H1 (cell line): ENCODE measurements around the gene C14orf93. TPM values are rescaled to one million over a fixed set of nuclear protein-coding genes. Genes with fewer than 3 reads are reported as not detected.

Experiments used
- CEBPB ChIP-seq: IDR thresholded peaks from 2 replicates; pipeline ENCODE4 v1.6.1; 2012; ENCODE audit warnings: low read depth, low read length
- CREB1 ChIP-seq: IDR thresholded peaks from 2 replicates; pipeline ENCODE4 v1.6.1; 2012; ENCODE audit warnings: inconsistent platforms
- GTF2F1 ChIP-seq: IDR thresholded peaks from 2 replicates; pipeline ENCODE4 v1.6.1; 2012; ENCODE audit warnings: low read depth, low read length, improper control_type of control experiment, borderline replicate concordance
- JUN ChIP-seq: IDR thresholded peaks from 2 replicates; pipeline ENCODE4 v1.6.1; 2011; ENCODE audit warnings: low read depth, mild to moderate bottlenecking, improper control_type of control experiment, low read length
- MAFK ChIP-seq: IDR thresholded peaks from 2 replicates; pipeline ENCODE4 v1.6.1; 2012; ENCODE audit warnings: low read depth, mild to moderate bottlenecking, improper control_type of control experiment, low read length
- RAD21 ChIP-seq, 2 experiments: IDR thresholded peaks in 1 of 2; conservative IDR thresholded peaks in 1 of 2; 2 replicates each; pipeline ENCODE4 v1.6.1; 2011; ENCODE audit warnings: low read depth in 2 of 2, low read length in 2 of 2, improper control_type of control experiment in 1 of 2, inconsistent platforms in 1 of 2, mild to moderate bottlenecking in 1 of 2, moderate library complexity in 1 of 2
- RNF2 ChIP-seq: fragments of 200-900, 300-1000 bp; sonication (generic); IDR thresholded peaks from 2 replicates; pipeline ENCODE4 v1.7.1; 2016; ENCODE audit warnings: borderline replicate concordance, low read depth, mild to moderate bottlenecking, antibody characterized with exemption, low read length; ENCODE audit not compliant: poor library complexity, severe bottlenecking; ENCODE audit errors: missing control alignments
- RXRA ChIP-seq: IDR thresholded peaks from 2 replicates; pipeline ENCODE4 v1.6.1; 2011; ENCODE audit warnings: low read depth, mild to moderate bottlenecking, low read length, moderate library complexity; ENCODE audit not compliant: insufficient read depth
- SIN3A ChIP-seq, 2 experiments: IDR thresholded peaks in 1 of 2; conservative IDR thresholded peaks in 1 of 2; 2 replicates each; pipeline ENCODE4 v1.6.1; 2011 to 2012; ENCODE audit warnings: low read length in 2 of 2, improper control_type of control experiment in 1 of 2, low read depth in 1 of 2, mild to moderate bottlenecking in 1 of 2
- TAF1 ChIP-seq: IDR thresholded peaks from 2 replicates; pipeline ENCODE4 v1.6.1; 2011; ENCODE audit warnings: mild to moderate bottlenecking, low read depth, low read length
- USF2 ChIP-seq: IDR thresholded peaks from 2 replicates; pipeline ENCODE4 v1.6.1; 2011; ENCODE audit warnings: low read length, improper control_type of control experiment
- ZNF274 ChIP-seq: IDR thresholded peaks from 2 replicates; pipeline ENCODE4 v1.7.0; 2012; ENCODE audit warnings: low read length, borderline replicate concordance; ENCODE audit errors: extremely low read depth
- polyA plus RNA-seq, 7 experiments: library from polyadenylated mRNA; depleted of rRNA in 3 of 7; stranded (reverse) in 5 of 7; unstranded in 2 of 7; fragments of >200 nt in 5 of 7; fragments of 200-250 nt in 2 of 7; gene quantifications; 1 replicate in 5 of 7; 2 replicates in 1 of 7; 4 replicates in 1 of 7; pipeline versions ENCODE4 v1.2.1 to v1.2.3, GENCODE V29; 2011 to 2013; ENCODE audit warnings: missing spikeins in 2 of 7, mixed read lengths in 2 of 7
- total RNA-seq: library from RNA; stranded (reverse); fragmentation: NEBNext Ultra II Directional; extraction: Animal tissue kit (Norgen Biotek cat#: 25700); gene quantifications from 2 replicates; pipeline ENCODE4 v1.2.1, GENCODE V29; 2021
- TF ChIP-seq, protein P1 (sequence below): IDR thresholded peaks from 2 replicates; pipeline ENCODE4 v1.6.1; 2012; ENCODE audit warnings: low read length, inconsistent platforms

C14orf93 gene
- total and polyA plus RNA-seq, 2 of the 8 experiments (the other 6 are each of a cell fraction or from before 2014, with no cell fraction given), result 7.8 to 8.2 TPM

- TF ChIP-seq USF2 (no peak), SIN3A (conservative IDR thresholded peaks at IDR 0.05 in 1 of 2, IDR thresholded peaks at IDR 0.05 in 1 of 2; ENCODE audit: low read depth in 1 of 2, low read length in 2 of 2) (no peak), MAFK (no peak), RXRA (no peak), ZNF274 (no peak), GTF2F1 (no peak), TAF1 (no peak), CREB1 (no peak), JUN (no peak), RNF2 (no peak), RAD21 (IDR thresholded peaks at IDR 0.05 in 1 of 2, conservative IDR thresholded peaks at IDR 0.05 in 1 of 2; ENCODE audit: low read depth in 2 of 2, low read length in 2 of 2) (peak; percentile 94 to 96), CEBPB (no peak)
- TF ChIP-seq, protein P1, sequence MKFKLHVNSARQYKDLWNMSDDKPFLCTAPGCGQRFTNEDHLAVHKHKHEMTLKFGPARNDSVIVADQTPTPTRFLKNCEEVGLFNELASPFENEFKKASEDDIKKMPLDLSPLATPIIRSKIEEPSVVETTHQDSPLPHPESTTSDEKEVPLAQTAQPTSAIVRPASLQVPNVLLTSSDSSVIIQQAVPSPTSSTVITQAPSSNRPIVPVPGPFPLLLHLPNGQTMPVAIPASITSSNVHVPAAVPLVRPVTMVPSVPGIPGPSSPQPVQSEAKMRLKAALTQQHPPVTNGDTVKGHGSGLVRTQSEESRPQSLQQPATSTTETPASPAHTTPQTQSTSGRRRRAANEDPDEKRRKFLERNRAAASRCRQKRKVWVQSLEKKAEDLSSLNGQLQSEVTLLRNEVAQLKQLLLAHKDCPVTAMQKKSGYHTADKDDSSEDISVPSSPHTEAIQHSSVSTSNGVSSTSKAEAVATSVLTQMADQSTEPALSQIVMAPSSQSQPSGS, result no peak
Measured at GRCh38 chr14:22986508-22987054, 23.4 kb downstream of the C14orf93 start (continued).
